Measurements from ENCODE around the gene MYO9B.
A peak's percentile ranks its signal among the peaks of the same experiment; 100 is the strongest.

The MYO9B gene

GRCh38 chr19:17205237-17206140, 129.9 kb downstream of the MYO9B start:
- H3K4me3 ChIP-seq (ENCODE audit: low read depth, low read length) = no peak overlapping the region
- DNase-seq (ENCODE audit: low read depth) = no peak

- no peak overlapping the region for H3K4me3 ChIP-seq (ENCODE audit: low read depth, low read length)
- DNase-seq (ENCODE audit: low read depth) = no peak
Observed at GRCh38 chr19:17206736-17207581, 131.4 kb downstream of the MYO9B start.

GRCh38 chr19:17209126-17210036, 133.8 kb downstream of the MYO9B start:
- H3K4me3 ChIP-seq (ENCODE audit: low read depth, low read length) = no peak overlapping the region
- no peak for DNase-seq (ENCODE audit: low read depth)

- DNase-seq (ENCODE audit: low read depth) = no peak
- no peak overlapping the region for H3K4me3 ChIP-seq (ENCODE audit: low read depth, low read length)
Observed at GRCh38 chr19:17210296-17210695, 134.7 kb downstream of the MYO9B start.

- no peak overlapping the region for H3K4me3 ChIP-seq (ENCODE audit: low read depth, low read length)
- DNase-seq (ENCODE audit: low read depth) = no peak
Observed at GRCh38 chr19:17211547-17212446, 136.2 kb downstream of the MYO9B start.

DNA sequence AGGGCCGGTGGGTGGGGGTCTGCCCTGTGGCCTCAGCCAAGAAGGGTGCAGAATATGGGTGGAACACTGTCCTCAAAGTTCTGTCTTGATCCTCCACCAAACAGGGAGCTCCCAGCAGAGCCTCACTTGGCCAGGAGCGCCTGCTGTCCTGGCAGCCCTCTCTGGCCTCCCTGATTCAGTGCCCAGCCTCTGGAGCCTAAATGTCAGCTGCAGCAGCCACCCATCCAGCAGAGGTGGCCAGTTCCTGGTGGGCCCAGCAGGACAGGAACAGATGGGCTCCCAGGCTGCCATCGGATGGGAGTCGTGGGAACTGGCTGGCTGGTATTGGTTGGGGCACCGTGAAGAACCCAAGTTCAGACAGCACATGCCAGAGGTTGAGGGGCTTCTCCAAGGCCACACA, 137.8 kb downstream of the MYO9B start:
- DNase-seq (ENCODE audit: low read depth) = no peak
- H3K4me3 ChIP-seq (ENCODE audit: low read depth, low read length) = no peak overlapping the region

GRCh38 chr19:17214508-17215126, 139.0 kb downstream of the MYO9B start:
- H3K4me3 ChIP-seq (ENCODE audit: low read depth, low read length) = peak overlapping the region; percentile 65
- DNase-seq (ENCODE audit: low read depth) = no peak

DNA sequence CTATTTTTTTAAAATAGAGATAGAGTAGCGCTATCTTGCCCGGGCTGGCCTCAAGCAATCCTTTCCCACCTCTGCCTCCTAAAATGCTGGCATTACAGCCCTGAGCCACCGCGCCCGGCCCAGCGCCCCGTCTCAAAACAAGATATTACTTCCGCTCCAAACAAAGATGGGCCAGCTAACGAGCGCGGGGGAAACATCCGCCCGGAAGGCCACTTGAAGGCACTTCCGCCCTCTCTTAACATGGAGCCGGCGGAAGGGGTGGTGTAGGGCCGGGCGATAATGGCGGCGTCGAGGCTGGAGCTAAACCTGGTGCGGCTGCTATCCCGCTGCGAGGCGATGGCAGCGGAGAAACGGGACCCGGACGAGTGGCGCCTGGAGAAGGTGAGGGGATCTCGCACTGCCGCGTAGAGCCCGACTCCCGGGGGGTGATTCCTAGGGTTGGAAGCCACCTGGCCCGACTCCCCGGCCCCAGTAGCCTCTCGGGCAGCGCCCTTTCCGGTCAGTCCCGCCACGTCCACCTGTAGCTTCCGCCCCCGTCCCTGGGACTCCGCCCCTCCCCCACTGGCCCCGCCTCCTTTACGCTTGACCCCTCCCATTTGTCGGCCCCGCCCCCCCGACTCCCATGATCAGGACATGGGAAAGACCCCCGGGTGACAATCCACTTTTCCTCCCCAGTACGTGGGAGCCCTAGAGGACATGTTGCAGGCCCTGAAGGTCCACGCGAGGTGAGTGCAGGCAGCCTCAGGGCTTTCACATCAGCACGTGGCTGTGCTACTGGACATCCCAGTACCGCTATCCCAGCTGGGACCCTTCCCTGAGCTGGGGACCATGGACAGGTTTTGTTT, 139.8 kb downstream of the MYO9B start, which contains the start of gene USE1:
USE1 (plus strand) TSS at position 231 of the 845 bp plus-strand sequence; CDS start at position 280, 49 bp downstream.
- peak; percentile 66 for DNase-seq (ENCODE audit: low read depth)
- peak within 1 kb of the TSS; percentile 65 for H3K4me3 ChIP-seq (ENCODE audit: low read depth, low read length)

DNA sequence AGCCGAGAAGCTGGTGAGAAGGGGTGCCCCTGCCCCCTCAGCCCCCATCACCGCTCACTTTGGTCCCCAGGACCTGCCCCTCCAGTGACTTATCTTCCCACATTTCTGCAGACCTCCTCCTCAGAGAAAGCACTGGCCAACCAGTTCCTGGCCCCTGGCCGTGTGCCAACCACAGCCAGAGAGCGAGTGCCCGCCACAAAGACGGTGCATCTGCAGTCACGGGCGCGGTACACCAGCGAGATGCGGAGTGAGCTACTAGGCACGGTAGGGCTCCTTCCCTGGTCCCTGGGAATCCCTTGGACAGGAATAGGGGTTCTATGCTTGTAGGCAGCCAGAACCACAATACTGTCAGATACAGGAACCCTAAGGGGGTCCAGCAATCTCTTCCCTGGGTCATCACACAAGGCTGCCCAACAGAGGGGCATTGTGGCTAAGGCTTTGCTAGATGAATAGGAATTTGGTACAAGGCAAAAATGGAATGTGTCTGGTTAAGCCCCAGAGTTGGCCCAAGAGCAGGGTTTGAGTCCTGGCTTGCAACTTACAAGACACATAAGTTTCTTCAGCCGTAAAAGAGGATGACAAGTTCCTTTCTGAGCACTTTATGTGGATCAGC, 140.6 kb downstream of the MYO9B start:
- no peak for DNase-seq (ENCODE audit: low read depth)
- H3K4me3 ChIP-seq (ENCODE audit: low read depth, low read length) = peak overlapping the region; percentile 65

DNA sequence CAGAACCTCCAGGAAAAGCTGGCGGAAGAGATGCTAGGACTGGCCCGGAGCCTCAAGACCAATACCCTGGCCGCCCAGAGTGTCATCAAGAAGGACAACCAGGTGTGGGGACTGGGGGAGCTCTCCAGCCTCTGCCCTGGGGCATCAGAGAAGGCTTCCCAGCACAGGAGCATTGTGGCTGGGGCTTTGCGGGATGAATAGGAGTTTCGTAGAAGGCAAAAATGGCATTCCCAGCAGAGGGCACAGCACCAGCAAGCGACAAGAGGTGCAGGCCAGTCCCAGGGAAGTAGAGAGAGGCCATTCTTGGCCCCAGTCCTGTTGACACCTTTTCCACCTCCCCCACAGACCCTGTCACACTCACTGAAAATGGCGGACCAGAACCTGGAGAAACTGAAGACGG, 143.7 kb downstream of the MYO9B start:
- DNase-seq (ENCODE audit: low read depth) = no peak
- no peak overlapping the region for H3K4me3 ChIP-seq (ENCODE audit: low read depth, low read length)

GRCh38 chr19:17220207-17220758, 144.7 kb downstream of the MYO9B start:
- peak; percentile 35 for DNase-seq (ENCODE audit: low read depth)
- no peak overlapping the region for H3K4me3 ChIP-seq (ENCODE audit: low read depth, low read length)

DNA sequence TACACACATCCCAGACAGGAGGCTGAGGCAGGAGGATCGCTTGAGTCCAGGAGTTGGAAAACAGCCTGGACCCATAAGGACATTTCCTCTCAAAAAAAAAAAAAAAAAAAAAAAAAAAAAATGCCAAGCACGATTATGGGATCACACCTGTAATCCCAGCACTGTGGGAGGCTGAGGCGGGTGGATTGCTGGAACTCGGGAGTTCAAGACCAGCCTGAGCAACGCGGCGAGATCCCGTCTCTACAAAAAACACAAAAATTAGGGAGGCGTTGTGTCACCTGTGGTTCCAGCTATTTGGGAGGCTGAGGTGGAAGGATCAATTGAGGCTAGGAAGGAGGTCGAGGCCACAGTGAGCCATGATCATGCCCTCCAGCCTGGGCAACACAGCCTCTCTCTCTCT, 149.5 kb downstream of the MYO9B start:
- DNase-seq (ENCODE audit: low read depth) = no peak
- H3K4me3 ChIP-seq (ENCODE audit: low read depth, low read length) = no peak overlapping the region

- peak within 1 kb of the TSS; percentile 71 for H3K4me3 ChIP-seq (ENCODE audit: low read depth, low read length)
- peak; percentile 88 for DNase-seq (ENCODE audit: low read depth)
Observed at GRCh38 chr19:17226002-17226933, 150.7 kb downstream of the MYO9B start, which contains the start of gene OCEL1. Gene OCEL1 (plus strand): TSS chr19:17226226. CDS start chr19:17226248, 22 bp downstream.

GRCh38 chr19:17227798-17228367, 152.3 kb downstream of the MYO9B start:
- H3K4me3 ChIP-seq (ENCODE audit: low read depth, low read length) = no peak overlapping the region
- no peak for DNase-seq (ENCODE audit: low read depth)

GRCh38 chr19:17229890-17230289, 154.3 kb downstream of the MYO9B start:
- H3K4me3 ChIP-seq (ENCODE audit: low read depth, low read length) = no peak overlapping the region
- no peak for DNase-seq (ENCODE audit: low read depth)
